ENCODE data around the gene IPO13.

DNA sequence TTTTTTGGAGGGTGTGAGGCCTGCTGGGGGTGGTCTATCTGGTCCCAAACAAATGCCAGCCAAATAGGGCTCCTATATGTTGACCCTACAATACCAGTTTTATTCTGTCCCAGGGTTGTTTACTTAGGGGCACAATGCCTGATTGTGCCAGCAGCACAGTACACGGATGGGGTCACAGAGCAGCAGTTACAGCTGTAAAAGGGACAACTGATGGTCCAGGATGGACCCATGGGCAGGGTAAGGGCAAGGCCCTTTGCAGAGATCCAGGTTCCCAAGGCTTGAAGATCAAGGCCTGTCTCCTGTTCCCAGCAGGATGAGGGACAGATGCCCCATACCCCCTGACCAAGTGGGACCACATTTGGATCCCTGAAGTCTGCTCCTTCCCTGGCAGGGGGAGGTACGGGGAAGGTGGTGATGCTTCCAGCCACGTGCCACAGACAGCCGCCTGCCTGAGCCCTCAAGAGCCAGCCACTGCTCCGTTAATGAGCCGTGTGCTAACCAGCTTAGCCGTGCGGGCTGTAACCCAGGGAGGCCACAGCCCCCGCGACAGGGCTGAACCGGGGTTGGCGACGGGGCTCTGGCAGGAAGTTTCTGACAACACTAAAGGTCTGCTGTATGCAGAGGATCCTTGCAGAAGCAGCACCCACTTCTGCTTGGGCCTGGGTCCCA is 66.3 kb downstream of the IPO13 start:
- TF ChIP-seq CTCF (IDR thresholded peaks at IDR 0.05 in 4 of 5, conservative IDR thresholded peaks at IDR 0.05 in 1 of 5) (no peak), POLR2A (IDR thresholded peaks at IDR 0.05) (no peak)

All from gastrocnemius medialis (tissue), 4 donors.